Activated CD8-positive, alpha-beta T cell treated with anti-CD3 and anti-CD28 coated beads, Interleukin-2, amount 10 ng/mL, durations not matched to agents 7 days and 5 days (primary cell): Measurements from ENCODE around the gene COL11A1. TPM values are rescaled to one million over a fixed set of nuclear protein-coding genes. Genes with fewer than 3 reads are reported as not detected.

Experiments
- ATAC-seq: fragments of 150-1000 bp; cut with Tn5 transposase; one replicate; pipeline ENCODE4 v1.10.0; 2021; ENCODE audit warnings: moderate library complexity
- CTCF ChIA-PET: fragments of 350-600 bp; sonication (Branson Sonifier 250); formaldehyde crosslinking; loops from one replicate; lab custom pipeline; 2021; ENCODE audit warnings: antibody characterized with exemption; lab: Charles Lee
- POLR2A ChIA-PET: fragments of 350-600 bp; sonication (Branson Sonifier 250); formaldehyde crosslinking; loops from one replicate; lab custom pipeline; 2021; ENCODE audit warnings: antibody characterized with exemption; lab: Charles Lee
- DNase-seq: peaks from one replicate; pipeline ENCODE4 v3.0.0-alpha.2; 2020
- H3K27ac Mint-ChIP-seq: one replicate; pipeline ENCODE4 v1.8.0; 2021; ENCODE audit warnings: mild to moderate bottlenecking, mixed read lengths
- H3K27me3 Mint-ChIP-seq: one replicate; pipeline ENCODE4 v1.8.0; 2021; ENCODE audit warnings: low read depth, mixed read lengths
- H3K36me3 Mint-ChIP-seq: one replicate; pipeline ENCODE4 v1.8.0; 2021; ENCODE audit warnings: low read depth, mixed read lengths
- H3K4me1 Mint-ChIP-seq: one replicate; pipeline ENCODE4 v1.8.0; 2021; ENCODE audit warnings: low read depth, mixed read lengths
- H3K4me3 Mint-ChIP-seq: one replicate; pipeline ENCODE4 v1.8.0; 2021; ENCODE audit warnings: mild to moderate bottlenecking, mixed read lengths
- H3K9me3 Mint-ChIP-seq: one replicate; pipeline ENCODE4 v1.8.0; 2022; ENCODE audit warnings: mixed read lengths; ENCODE audit not compliant: insufficient read depth
- total RNA-seq, 2 experiments: library from RNA; stranded (reverse); gene quantifications; one replicate each; pipeline ENCODE4 v1.2.3, GENCODE V29; 2021

The COL11A1 gene
- total RNA-seq, 2 experiments from 2014 or later, result not detected

GRCh38 chr1:103112546-103112945 is 4.2 kb upstream of the COL11A1 start:
- Mint-ChIP-seq H3K4me1 (no peaks in the 10 kb centered on the region), H3K36me3 (no peaks in the 10 kb centered on the region), H3K27ac (no peak overlapping the region), H3K9me3 (no peaks in the 10 kb centered on the region), H3K4me3 (no peak overlapping the region), H3K27me3 (peaks cover 5% of the 10 kb centered on the region)
- ATAC-seq, result no peak
- no peak for DNase-seq
- CTCF ChIA-PET, result no interaction called here
- POLR2A ChIA-PET, result no interaction called here

- Mint-ChIP-seq H3K36me3 (no peaks in the 10 kb centered on the region), H3K27me3 (peaks cover 7% of the 10 kb centered on the region), H3K4me3 (no peak overlapping the region), H3K4me1 (no peaks in the 10 kb centered on the region), H3K27ac (no peak overlapping the region), H3K9me3 (no peaks in the 10 kb centered on the region)
- no peak for ATAC-seq
- CTCF ChIA-PET, result no interaction called here
- POLR2A ChIA-PET, result no interaction called here
- no peak for DNase-seq
These were observed 3.6 kb upstream of the COL11A1 start for GRCh38 chr1:103111926-103112325.

GRCh38 chr1:103110701-103111100 is 2.4 kb upstream of the COL11A1 start:
- no peaks in the 10 kb centered on the region for H3K36me3 Mint-ChIP-seq
- peaks cover 5% of the 10 kb centered on the region for H3K4me1 Mint-ChIP-seq
- no peak overlapping the region for H3K4me3 Mint-ChIP-seq
- ChIA-PET POLR2A (no interaction called here), CTCF (no interaction called here)
- no peak overlapping the region for H3K27ac Mint-ChIP-seq
- DNase-seq, result no peak
- peaks cover 15% of the 10 kb centered on the region for H3K27me3 Mint-ChIP-seq
- no peaks in the 10 kb centered on the region for H3K9me3 Mint-ChIP-seq
- no peak for ATAC-seq

GRCh38 chr1:103109311-103109920 is 1.1 kb upstream of the COL11A1 start:
- Mint-ChIP-seq H3K4me1 (peaks cover 5% of the 10 kb centered on the region), H3K9me3 (no peaks in the 10 kb centered on the region), H3K27me3 (peaks cover 15% of the 10 kb centered on the region), H3K4me3 (no peak overlapping the region), H3K36me3 (no peaks in the 10 kb centered on the region), H3K27ac (no peak overlapping the region)
- ATAC-seq, result no peak
- DNase-seq, result no peak
- ChIA-PET CTCF (no interaction called here), POLR2A (no interaction called here)

GRCh38 chr1:103107741-103108375 is 464 bp downstream of the COL11A1 start:
- H3K4me3 Mint-ChIP-seq, result no peak overlapping the region
- H3K9me3 Mint-ChIP-seq, result no peaks in the 10 kb centered on the region

GRCh38 chr1:103106426-103107341 is 1.6 kb downstream of the COL11A1 start:
- no peak for DNase-seq
- Mint-ChIP-seq H3K27me3 (peaks cover 15% of the 10 kb centered on the region), H3K4me3 (no peak overlapping the region), H3K4me1 (peaks cover 5% of the 10 kb centered on the region), H3K36me3 (no peaks in the 10 kb centered on the region), H3K27ac (no peak overlapping the region), H3K9me3 (no peaks in the 10 kb centered on the region)
- ATAC-seq, result no peak
- CTCF ChIA-PET, result interaction anchor here (0.8 to 2.5 kb wide), 3 partner anchors 10 to 408 kb away, joined by 3 to 16 read pairs (median 4); no protein-coding TSS in a partner anchor
- POLR2A ChIA-PET, result no interaction called here

More at GRCh38 chr1:103107741-103108375, 464 bp downstream of the COL11A1 start:
- Mint-ChIP-seq H3K27me3 (peaks cover 15% of the 10 kb centered on the region), H3K4me1 (peaks cover 5% of the 10 kb centered on the region), H3K27ac (no peak overlapping the region), H3K36me3 (no peaks in the 10 kb centered on the region)
- CTCF ChIA-PET, result interaction anchor here (2.5 kb wide), 1 partner anchor 354 kb away, joined by 16 read pairs; no protein-coding TSS in a partner anchor
- ATAC-seq, result no peak
- no peak for DNase-seq
- POLR2A ChIA-PET, result no interaction called here

- H3K4me3 Mint-ChIP-seq, result no peak overlapping the region
- POLR2A ChIA-PET, result no interaction called here
- H3K9me3 Mint-ChIP-seq, result no peaks in the 10 kb centered on the region
- DNase-seq (no peak), ATAC-seq (no peak)
- H3K4me1 Mint-ChIP-seq, result peaks cover under 1% of the 10 kb centered on the region
- CTCF ChIA-PET, result no interaction called here
- H3K36me3 Mint-ChIP-seq, result no peaks in the 10 kb centered on the region
- H3K27ac Mint-ChIP-seq, result no peak overlapping the region
- peaks cover 3% of the 10 kb centered on the region for H3K27me3 Mint-ChIP-seq
These were observed 6.9 kb downstream of the COL11A1 start for GRCh38 chr1:103101399-103101798.

- H3K4me1 Mint-ChIP-seq, result no peaks in the 10 kb centered on the region
- no peaks in the 10 kb centered on the region for H3K36me3 Mint-ChIP-seq
- no peak overlapping the region for H3K4me3 Mint-ChIP-seq
- H3K9me3 Mint-ChIP-seq, result no peaks in the 10 kb centered on the region
- no peaks in the 10 kb centered on the region for H3K27me3 Mint-ChIP-seq
- DNase-seq (no peak), ATAC-seq (no peak)
- ChIA-PET POLR2A (no interaction called here), CTCF (no interaction called here)
- H3K27ac Mint-ChIP-seq, result no peak overlapping the region
These were observed 19.1 kb downstream of the COL11A1 start for GRCh38 chr1:103089221-103089620.

- no peaks in the 10 kb centered on the region for H3K9me3 Mint-ChIP-seq
- ChIA-PET CTCF (no interaction called here), POLR2A (no interaction called here)
- DNase-seq (no peak), ATAC-seq (no peak)
- no peak overlapping the region for H3K4me3 Mint-ChIP-seq
- H3K36me3 Mint-ChIP-seq, result no peaks in the 10 kb centered on the region
- no peak overlapping the region for H3K27ac Mint-ChIP-seq
- H3K4me1 Mint-ChIP-seq, result no peaks in the 10 kb centered on the region
- H3K27me3 Mint-ChIP-seq, result no peaks in the 10 kb centered on the region
These were observed 21.1 kb downstream of the COL11A1 start for GRCh38 chr1:103087256-103087655.

GRCh38 chr1:103084181-103084580 is 24.1 kb downstream of the COL11A1 start:
- Mint-ChIP-seq H3K36me3 (no peaks in the 10 kb centered on the region), H3K9me3 (no peaks in the 10 kb centered on the region), H3K27me3 (no peaks in the 10 kb centered on the region), H3K4me3 (no peak overlapping the region), H3K4me1 (no peaks in the 10 kb centered on the region), H3K27ac (no peak overlapping the region)
- ATAC-seq (no peak), DNase-seq (no peak)
- POLR2A ChIA-PET, result no interaction called here
- CTCF ChIA-PET, result no interaction called here

- H3K9me3 Mint-ChIP-seq, result no peaks in the 10 kb centered on the region
- DNase-seq, result no peak
- POLR2A ChIA-PET, result no interaction called here
- H3K27me3 Mint-ChIP-seq, result no peaks in the 10 kb centered on the region
- no peaks in the 10 kb centered on the region for H3K4me1 Mint-ChIP-seq
- ATAC-seq, result no peak
- H3K36me3 Mint-ChIP-seq, result no peaks in the 10 kb centered on the region
- H3K4me3 Mint-ChIP-seq, result no peak overlapping the region
- no peak overlapping the region for H3K27ac Mint-ChIP-seq
- CTCF ChIA-PET, result no interaction called here
These were observed 32.9 kb downstream of the COL11A1 start for GRCh38 chr1:103075316-103076000.
